OCI-LY1 (cell line): ENCODE measurements around the gene ARID5A.

Source experiments
- EZH2 ChIP-seq: fragments of 200-600 bp; sonication (generic), shearing (Covaris generic); IDR thresholded peaks from 2 replicates; pipeline ENCODE4 v1.8.0; 2017; ENCODE audit warnings: borderline replicate concordance, mixed run types, mild to moderate bottlenecking, antibody characterized with exemption, low read length, moderate library complexity, mixed read lengths
- TF ChIP-seq, protein P1 (sequence below): fragments of 200-600 bp; sonication (generic), shearing (Covaris generic); IDR thresholded peaks from 2 replicates; pipeline ENCODE4 v1.5.1; 2017; ENCODE audit warnings: mild to moderate bottlenecking, antibody characterized with exemption, low read length, moderate library complexity, mixed read lengths

DNA sequence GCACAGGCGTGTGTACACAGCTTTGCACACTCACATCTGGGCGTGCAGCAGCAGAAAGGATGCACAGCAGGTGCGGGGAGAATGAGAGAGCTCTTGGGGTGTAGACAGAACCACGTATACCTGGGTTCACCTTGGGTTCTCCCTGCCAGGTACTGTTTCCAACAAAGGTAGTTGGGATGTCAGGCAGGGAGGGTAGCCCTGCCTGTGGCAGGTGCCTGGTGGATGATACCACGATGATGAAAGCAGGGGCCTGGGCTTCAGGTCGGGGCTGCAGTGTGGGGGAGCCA is 6.5 kb upstream of the ARID5A start:
- TF ChIP-seq, protein P1, sequence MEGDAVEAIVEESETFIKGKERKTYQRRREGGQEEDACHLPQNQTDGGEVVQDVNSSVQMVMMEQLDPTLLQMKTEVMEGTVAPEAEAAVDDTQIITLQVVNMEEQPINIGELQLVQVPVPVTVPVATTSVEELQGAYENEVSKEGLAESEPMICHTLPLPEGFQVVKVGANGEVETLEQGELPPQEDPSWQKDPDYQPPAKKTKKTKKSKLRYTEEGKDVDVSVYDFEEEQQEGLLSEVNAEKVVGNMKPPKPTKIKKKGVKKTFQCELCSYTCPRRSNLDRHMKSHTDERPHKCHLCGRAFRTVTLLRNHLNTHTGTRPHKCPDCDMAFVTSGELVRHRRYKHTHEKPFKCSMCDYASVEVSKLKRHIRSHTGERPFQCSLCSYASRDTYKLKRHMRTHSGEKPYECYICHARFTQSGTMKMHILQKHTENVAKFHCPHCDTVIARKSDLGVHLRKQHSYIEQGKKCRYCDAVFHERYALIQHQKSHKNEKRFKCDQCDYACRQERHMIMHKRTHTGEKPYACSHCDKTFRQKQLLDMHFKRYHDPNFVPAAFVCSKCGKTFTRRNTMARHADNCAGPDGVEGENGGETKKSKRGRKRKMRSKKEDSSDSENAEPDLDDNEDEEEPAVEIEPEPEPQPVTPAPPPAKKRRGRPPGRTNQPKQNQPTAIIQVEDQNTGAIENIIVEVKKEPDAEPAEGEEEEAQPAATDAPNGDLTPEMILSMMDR, result no peak
- TF ChIP-seq EZH2, result no peak
